SKM-1 (cell line): ENCODE measurements around the gene MEIOB.
"Not testable (repeated sequence)": the region's sequence is repeated elsewhere in the genome, so short reads cannot be mapped to it uniquely, and the experiment has no call there.

ENCODE experiments used
- DNase-seq: peaks from one replicate; lab custom pipeline; 2025; ENCODE audit not compliant: unreplicated experiment; lab: John Stamatoyannopoulos, UW

The MEIOB gene

DNA sequence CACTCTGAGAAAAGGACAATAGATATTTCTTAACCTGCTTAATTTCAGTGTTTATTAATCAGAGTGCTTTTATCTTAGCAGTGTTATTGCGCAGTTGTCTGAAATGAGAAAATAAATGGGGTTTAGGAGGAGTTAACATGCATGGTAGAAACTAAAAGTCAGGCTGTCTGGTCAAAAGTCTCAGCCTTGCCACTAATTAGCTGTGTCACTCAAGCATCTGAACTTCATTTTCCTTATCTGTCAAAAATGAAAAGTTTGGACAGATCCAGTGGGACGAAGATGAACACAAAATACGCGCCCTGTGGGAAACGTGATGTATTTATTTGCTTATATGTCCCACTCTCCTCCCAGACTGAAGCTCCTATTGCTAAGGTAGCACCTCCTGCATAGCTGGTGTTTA lies 6.3 kb upstream of the MEIOB start:
- no peak for DNase-seq

DNA sequence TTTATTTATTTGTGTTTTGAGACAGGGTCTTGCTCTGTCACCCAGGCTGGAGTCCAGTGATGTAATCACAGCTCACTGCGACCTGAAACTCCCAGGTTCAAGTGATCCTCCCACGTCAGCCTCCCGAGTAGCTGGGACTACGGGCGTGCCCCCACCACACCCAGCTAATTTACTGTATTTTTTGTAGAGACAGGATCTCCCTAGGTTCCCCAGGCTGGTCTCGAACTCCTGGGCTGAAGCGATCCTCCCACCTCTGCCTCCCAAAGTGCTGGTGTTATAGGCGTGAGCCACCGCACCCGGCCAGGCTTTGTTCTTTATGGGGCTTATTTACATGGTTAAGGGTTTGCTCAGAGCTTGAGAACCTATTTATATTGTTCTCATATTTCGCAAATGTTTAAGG lies 5.8 kb upstream of the MEIOB start:
- no peak for DNase-seq

DNA sequence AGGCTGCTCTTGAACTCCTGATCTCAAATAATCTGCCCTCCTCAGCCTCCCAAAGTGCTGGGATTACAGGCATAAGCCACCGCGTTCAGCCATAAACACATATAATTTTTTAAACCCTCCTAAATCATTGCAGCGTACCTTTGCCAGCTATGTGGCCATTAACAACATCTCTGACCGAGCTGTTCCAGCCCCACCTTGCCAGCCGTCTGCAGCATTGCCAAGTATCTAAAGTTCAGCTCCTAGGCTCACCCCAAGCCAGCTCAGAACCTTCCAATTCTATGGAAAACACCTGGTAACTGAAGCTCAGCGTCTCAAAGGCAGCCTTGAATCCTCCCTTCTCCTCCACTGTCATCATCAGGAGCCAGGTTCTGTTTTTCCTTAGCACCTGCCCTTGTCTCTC lies 5.1 kb upstream of the MEIOB start:
- no peak for DNase-seq

DNA sequence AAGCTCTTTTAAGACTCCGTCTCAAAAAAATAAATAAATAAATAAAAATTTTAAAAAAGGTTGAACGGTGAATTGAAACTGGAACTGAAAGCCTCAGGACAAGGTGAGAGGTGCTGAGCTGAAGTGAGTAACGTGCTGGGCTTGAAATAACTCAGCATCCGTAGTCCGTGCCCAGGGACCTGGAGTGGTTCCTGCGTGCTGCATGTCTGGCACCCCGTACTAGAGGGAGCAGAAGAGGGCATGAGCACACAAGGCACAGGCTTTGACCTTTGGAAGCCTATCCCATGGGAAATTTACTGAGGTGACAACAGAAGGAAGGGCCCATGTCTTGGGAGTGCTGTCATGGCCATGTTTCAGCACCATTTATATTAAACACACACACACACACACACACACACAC lies 4.5 kb upstream of the MEIOB start:
- DNase-seq: no peak

DNA sequence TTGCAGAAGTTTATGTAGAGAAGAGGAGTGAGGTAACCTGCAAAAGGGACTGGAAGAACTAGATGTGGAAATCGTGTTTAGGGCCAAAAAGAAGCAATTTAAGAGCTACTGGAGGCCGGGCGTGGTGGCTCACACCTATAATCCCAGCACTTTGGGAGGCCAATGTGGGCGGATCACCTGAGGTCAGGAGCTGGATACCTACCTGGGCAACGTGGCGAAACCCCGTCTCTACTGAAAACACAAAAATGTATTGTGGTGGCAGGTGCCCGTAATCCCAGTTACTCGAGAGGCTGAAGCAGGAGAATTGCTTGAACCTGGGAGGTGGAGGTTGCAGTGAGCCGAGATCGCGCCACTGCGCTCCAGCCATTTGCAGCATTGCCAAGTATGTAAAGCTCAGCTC lies 4.1 kb upstream of the MEIOB start:
- DNase-seq: not testable (repeated sequence)

DNA sequence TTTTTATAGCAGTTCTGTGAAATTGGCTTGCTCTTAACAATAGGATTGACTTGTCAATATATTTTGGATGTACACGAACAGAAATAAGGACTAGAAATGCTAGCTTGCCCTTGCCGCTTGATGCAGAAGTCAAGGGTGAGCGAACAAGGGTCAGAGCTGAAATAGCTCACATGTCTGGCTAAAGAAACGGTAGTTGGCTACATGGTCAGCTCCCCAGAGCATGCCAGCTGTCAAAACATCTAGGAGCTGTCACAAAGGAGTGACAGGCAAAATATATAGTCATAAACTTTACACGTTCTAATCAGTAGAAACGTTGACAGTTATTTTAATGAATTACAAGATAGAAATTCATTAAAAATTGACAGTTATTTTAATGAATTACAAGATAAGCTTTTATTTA lies 2.9 kb upstream of the MEIOB start:
- DNase-seq: no peak

DNA sequence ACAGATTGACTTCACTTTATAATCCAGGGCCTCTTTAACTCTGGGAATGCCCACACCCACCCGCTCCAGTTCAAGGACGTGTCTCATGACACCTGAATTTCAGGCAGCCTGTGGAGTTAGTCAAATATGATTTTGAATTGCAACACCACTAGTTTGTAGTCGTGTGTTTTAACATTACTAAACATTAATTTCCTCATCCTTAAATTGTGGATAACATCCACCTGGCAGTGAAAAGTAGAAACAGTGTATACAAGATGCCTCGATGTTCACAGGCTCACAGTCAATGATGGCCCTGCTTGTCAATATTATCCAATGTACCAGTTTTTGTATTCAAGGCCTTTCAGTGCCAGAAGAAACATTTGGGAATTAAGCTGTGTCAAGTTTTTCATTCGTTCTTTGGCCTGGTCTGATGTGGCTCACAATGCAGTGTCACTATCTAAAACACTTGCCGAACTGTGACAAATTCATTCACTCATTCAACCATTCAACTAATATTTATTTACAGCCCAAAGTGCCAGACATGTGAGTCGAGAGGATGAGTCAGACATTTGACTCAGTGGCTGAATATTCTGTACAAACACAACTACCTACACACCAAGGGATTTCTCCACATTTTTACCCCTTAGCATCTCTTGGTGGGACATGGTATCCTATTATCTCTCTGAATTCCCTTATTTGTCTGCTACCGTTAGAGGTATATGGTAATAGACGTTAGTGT lies 1.4 kb downstream of the MEIOB start:
- no peak for DNase-seq

DNA sequence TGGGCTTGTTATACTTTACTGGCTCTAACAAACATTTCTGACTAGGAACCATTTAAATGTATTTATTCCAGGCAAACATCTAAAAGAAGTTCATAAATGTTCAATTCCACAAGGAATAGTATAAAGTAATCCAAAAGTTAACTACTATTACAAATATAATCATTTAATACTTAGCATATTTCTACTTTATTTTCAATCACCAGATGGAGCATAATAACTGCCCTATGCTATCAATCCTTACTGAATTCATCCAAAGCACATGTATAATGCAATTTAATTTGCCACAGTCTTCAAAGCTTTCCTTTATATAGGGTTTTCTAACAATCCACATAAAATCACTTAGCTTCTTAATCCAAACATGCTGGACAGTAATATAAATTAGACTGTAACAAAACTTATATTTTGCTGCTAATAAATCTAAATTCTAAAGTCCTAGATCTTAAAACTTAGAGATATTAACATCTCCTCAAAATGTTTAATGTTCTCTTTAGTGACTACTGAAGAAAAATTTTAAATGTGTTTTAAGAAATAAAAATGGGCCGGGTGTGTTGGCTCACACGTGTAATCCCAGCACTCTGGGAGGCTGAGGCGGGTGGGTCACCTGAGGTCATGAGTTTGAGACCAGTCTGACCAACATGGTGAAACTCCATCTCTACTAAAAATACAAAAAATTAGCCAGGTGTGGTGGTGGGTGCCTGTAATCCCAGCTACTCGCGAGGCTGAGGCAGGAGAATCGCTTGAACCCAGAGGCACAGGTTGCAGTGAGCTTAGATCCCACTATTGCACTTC lies 5.9 kb downstream of the MEIOB start:
- no peak for DNase-seq

DNA sequence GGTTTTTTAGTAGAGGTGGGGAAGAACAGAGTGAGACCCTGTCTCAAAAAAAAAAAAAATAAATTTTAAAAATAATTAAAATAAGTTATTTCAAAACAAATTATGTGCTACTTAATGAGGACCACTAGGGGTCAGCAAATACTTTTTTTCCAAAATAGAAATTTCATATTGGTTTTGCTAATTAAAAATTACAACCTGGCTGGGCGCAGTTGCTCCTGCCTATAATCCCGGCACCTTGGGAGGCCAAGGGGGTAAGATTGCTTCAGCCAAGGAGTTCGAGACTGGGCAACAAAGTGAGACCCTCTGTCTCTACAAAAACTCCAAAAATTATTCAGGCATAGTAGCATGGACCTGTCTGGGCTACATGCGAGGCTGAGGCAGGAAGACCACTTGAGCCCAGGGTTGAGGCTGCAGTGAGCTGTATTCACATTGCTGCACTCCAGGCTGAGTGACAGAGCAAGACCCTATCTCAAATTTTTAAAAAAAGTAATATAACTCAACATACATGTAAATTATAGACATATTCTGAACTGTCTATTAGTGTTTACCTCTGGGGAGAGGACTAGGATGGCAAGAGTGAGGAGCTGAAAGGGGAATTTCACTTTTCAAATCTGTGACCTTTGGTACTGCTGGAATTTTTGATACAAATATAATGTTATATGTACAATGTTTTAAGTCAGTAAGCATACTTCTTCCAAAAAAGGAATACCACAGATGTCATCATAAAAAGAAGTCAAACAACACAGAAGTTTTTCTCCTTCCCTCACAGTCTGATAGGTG lies 8.1 kb downstream of the MEIOB start:
- peak; percentile 36 for DNase-seq

DNA sequence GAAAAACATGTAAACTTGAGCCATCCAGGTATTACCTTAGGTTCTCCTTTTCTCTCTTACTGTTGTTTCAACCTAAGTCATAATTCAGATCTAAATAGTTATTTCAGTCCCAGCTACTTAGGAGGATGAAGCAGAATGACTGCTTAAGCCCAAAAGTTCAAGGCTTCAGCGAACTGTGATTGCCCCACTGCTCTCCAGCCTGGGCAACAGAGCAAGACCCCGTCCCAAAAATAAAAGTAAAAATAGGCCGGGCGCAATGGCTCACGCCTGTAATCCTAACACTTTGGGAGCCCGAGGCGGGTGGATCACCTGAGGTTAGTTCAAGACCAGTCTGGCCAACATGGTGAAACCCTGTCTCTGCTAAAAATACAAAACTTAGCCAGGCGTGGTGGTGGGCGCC lies 9.6 kb downstream of the MEIOB start:
- DNase-seq: no peak

DNA sequence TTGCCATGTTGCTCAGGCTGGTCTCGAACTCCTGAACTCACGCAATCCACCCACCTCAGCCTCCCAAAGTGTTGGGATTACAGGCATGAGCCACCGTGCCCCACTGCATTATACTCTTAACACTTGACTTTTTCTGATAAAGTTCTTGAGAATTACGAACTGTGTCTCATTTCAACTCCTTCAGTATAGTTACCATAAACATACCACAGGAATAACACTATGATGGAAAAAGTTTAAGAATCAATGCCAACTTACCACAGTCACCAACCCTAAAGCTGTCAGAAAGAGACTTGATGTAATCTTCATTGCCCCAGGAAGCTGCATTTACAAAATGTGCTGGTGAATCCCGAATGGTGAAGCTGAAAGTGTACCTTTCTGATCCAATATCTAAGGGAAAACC lies 10.2 kb downstream of the MEIOB start:
- DNase-seq: no peak

DNA sequence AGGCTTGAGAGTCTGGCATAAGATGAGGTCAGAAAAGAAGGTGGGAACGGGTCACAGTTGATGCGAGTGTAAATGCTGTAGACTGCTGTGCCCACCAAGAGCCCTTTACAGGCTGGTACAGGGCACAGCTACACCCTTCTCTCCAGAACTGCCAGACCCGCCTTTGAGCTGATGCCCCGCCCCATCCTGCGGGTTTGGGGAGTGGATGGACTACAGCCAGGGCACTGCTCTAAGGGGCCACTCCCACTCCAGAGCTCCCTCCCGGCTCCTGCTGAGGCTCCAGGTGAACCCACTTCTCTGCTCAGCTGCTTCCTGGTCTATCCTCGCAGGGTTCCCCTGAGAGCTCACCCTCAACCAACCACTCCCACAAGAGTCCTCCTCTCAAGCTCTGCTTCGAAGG lies 12.3 kb downstream of the MEIOB start:
- DNase-seq: no peak

DNA sequence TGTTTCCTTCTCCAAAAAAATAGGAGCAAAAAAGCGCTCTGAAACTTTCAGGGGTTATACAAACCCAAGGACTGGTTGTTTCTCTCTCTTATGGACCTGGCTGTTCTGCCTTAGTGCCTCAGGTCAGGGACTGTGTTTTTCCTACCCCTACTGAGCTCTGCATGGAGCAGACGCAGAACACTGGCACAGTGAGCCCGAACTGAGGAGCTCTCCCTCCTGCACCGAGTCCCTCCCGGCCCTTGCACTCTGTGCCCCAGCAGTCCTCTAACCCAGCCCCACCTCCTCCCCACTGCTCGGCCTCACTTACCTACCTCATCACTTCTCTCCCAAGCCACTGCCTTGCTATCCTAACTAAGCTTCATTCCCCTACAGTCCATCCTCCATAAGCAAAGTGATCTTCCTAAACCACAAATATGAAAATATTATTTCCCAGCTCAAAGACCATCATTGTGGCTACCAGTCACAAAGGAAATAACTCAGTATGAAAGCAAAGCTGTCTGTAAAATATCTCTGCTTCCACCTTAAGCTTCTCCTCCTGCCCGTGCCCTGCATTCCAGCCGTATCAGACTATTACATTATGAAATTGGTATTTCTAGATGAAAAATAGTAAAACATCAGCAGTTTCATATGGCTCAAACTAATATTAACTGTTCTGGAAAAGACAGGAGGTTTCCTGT lies 13.6 kb downstream of the MEIOB start:
- no peak for DNase-seq

DNA sequence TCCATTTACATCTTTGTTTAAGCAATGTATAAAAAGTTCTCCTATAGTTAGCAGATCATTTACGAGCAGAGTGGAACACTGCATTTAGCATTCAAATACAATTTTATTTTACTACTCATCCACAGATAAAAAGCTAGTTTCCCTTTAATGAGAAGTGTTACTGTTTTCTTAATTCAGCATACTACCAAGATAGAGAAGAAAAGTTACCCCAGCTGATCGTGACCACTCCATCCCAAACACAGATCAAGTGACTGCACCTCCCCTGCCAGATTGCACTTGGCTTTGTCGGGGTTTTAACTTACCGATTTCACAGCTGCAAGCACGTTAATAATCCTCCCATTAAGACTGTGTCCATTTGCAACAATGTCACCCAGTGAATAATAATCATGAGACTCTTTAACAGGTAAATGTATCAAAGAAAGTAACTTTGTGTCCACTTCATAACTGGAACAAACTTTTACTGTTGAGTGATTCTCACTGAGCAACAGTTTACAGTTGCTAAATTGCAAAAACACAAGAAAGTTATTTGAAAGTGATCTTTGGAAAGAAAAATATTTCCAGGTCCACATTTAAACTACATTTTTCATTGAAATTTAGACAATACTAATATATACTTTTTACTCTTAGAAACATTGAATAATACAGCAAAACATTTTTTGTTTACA lies 14.4 kb downstream of the MEIOB start:
- DNase-seq: no peak

DNA sequence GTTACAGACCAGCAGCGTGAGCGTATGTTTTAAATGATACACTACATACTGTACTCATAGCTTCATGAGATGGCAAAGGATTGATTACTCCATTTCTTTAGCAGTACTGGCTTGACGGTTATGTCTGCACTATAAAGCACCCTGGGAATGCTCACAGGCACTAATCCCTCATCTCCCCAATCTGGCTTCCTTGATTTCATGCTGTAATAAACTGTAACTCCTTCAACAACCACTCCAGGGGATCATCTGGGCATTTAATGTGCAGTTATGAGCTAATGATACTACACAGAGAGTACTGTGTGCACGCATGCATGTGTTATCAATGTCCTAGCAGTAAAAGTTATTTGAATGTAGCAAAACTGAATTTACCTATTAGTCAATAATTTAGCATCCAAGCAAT lies 20.2 kb downstream of the MEIOB start:
- no peak for DNase-seq

DNA sequence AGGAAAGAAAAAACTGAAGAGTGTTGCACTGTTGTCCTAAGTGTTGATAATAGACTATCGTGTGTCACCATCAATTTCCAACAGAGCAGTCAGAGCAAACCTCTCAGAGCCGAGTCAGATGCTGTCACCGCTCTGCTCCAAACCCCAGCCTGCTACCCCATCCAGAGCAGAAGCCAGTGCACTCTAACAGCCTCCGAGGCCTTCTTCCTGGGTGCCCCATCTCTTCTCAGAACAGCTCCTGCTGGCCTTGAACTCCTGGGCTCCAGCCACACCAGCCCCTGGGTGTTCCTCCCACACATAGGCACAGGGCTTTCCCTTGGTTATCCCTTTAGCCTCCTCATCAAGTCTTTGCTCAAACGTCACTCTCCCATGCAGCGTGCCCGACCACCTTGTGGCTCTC lies 21.0 kb downstream of the MEIOB start:
- no peak for DNase-seq

DNA sequence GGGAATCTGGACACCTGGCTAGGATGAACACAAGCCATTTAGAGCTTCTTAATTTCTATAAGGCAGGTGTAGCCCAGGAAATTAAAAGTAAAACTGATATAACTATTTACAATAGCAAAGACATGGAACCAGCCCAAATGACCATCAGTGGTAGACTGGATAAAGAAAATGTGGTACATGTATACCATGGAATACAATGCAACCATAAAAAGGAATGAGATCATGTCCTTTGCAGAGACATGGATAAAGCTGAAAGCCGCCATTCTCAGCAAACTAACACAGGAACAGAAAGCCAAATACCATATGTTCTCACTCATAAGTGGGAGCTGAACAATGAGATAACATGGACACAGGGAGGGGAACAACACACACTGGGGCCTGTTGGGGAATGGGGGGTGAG lies 25.5 kb downstream of the MEIOB start:
- no peak for DNase-seq

DNA sequence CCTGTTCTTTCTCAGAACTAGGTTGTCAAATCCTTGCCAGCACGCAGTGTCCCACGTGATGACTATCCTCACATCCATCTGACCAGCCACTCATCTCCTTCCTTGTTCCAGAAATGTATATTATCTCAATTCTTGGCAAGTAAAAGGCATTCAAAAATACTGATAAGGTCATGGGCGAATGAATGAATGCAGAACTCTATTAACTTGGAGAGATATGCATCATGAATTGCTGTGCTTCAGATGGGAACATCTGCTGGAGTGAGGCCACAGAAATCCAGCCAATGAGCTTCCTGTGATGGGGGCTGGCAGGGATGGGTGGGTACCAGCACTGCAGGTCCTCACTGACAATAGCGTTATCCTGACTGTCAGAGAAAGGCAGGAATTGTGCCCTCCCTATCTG lies 26.0 kb downstream of the MEIOB start:
- DNase-seq: no peak

DNA sequence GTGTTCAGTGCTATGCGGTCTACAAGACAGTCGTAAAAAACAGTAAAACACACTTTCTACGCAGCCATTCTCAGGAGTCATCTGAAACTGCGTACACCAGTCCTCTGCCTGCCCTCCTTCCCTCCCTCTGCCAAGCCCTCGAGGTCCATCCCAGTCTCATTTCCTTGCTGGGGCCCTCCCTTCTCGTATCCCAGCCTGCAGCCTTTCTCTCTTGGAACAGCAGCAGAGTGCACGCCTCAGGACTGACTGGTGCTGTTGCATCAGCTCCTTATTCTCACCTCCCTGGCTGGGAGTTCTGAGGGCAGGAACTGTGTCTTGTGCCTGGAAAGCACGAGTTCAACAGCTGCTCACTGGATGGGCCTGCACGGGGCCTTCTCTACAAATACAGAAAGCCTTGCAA lies 32.4 kb downstream of the MEIOB start:
- DNase-seq: no peak

DNA sequence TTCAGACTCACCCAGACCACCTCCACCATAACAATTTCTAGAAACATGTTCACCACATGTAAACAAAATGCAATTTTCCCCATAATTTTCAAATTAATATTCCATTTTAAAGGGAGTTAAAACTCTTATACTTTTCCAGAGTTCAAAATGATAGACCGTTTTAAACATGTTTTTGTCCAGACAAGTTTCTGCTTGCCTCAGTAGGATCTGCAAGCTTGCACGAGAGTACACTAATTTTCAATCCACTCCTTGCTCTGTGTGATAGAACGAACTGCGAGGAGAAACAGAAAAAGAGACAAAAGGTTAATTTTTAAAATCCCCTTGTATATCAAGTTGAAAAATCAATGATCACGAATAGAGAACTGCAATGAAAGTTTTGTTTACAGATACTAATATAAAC lies 37.9 kb downstream of the MEIOB start:
- DNase-seq: no peak
